ENCODE results near the gene RHOB.

The RHOB gene

GRCh38 chr2:20439503-20439902, 7.4 kb upstream of the RHOB start:
- peaks cover 44 to 64% of the 10 kb centered on the region in 2 experiments for H3K4me1 ChIP-seq (ENCODE audit: control insufficient read depth in 1 of 2, insufficient read depth in 1 of 2, low read depth in 1 of 2, low read length in 1 of 2)
- no peaks in the 10 kb centered on the region for H3K36me3 ChIP-seq
- no peaks in the 10 kb centered on the region for H3K9me3 ChIP-seq
- peak overlapping the region; percentile 95 for H3K27ac ChIP-seq
- peak; percentile 81 for TF ChIP-seq CTCF (IDR thresholded peaks at IDR 0.05)
- H3K27me3 ChIP-seq: no peaks in the 10 kb centered on the region
- H3K4me3 ChIP-seq (ENCODE audit: low read depth in 1 of 2, low read length in 1 of 2): peak overlapping the region; percentile 52 to 60

- peak overlapping the region; percentile 95 for H3K27ac ChIP-seq
- H3K9me3 ChIP-seq: no peaks in the 10 kb centered on the region
- peaks cover 50 to 69% of the 10 kb centered on the region in 2 experiments for H3K4me1 ChIP-seq (ENCODE audit: control insufficient read depth in 1 of 2, insufficient read depth in 1 of 2, low read depth in 1 of 2, low read length in 1 of 2)
- TF ChIP-seq CTCF (IDR thresholded peaks at IDR 0.05): no peak
- no peaks in the 10 kb centered on the region for H3K36me3 ChIP-seq
- peak overlapping the region in 1 of 2 experiments; percentile 60 for H3K4me3 ChIP-seq (ENCODE audit: low read depth in 1 of 2, low read length in 1 of 2)
- H3K27me3 ChIP-seq: no peaks in the 10 kb centered on the region
Observed at GRCh38 chr2:20440001-20440560, 6.8 kb upstream of the RHOB start.

GRCh38 chr2:20443276-20443920, 3.5 kb upstream of the RHOB start:
- H3K4me3 ChIP-seq (ENCODE audit: low read depth in 1 of 2, low read length in 1 of 2): no peak overlapping the region
- peaks cover 64 to 67% of the 10 kb centered on the region in 2 experiments for H3K4me1 ChIP-seq (ENCODE audit: control insufficient read depth in 1 of 2, insufficient read depth in 1 of 2, low read depth in 1 of 2, low read length in 1 of 2)
- TF ChIP-seq CTCF (IDR thresholded peaks at IDR 0.05): no peak
- H3K36me3 ChIP-seq: peaks cover 11% of the 10 kb centered on the region
- no peaks in the 10 kb centered on the region for H3K27me3 ChIP-seq
- no peaks in the 10 kb centered on the region for H3K9me3 ChIP-seq
- H3K27ac ChIP-seq: no peak overlapping the region

- H3K36me3 ChIP-seq: peaks cover 21% of the 10 kb centered on the region
- no peak overlapping the region for H3K4me3 ChIP-seq (ENCODE audit: low read depth in 1 of 2, low read length in 1 of 2)
- no peak for TF ChIP-seq CTCF (IDR thresholded peaks at IDR 0.05)
Observed at GRCh38 chr2:20444101-20444992, 2.5 kb upstream of the RHOB start.

GRCh38 chr2:20444993-20445910, 1.6 kb upstream of the RHOB start:
- peak overlapping the region; percentile 89 for H3K27ac ChIP-seq
- peaks cover 60 to 65% of the 10 kb centered on the region in 2 experiments for H3K4me1 ChIP-seq (ENCODE audit: control insufficient read depth in 1 of 2, insufficient read depth in 1 of 2, low read depth in 1 of 2, low read length in 1 of 2)
- H3K36me3 ChIP-seq: peaks cover 22% of the 10 kb centered on the region
- no peaks in the 10 kb centered on the region for H3K27me3 ChIP-seq
- TF ChIP-seq CTCF (IDR thresholded peaks at IDR 0.05): no peak
- peak overlapping the region in 1 of 2 experiments; percentile 24 for H3K4me3 ChIP-seq (ENCODE audit: low read depth in 1 of 2, low read length in 1 of 2)
- H3K9me3 ChIP-seq: no peaks in the 10 kb centered on the region

More at GRCh38 chr2:20444101-20444992, 2.5 kb upstream of the RHOB start:
- H3K27me3 ChIP-seq: no peaks in the 10 kb centered on the region
- H3K27ac ChIP-seq: no peak overlapping the region
- H3K4me1 ChIP-seq (ENCODE audit: control insufficient read depth in 1 of 2, insufficient read depth in 1 of 2, low read depth in 1 of 2, low read length in 1 of 2): peaks cover 64 to 67% of the 10 kb centered on the region in 2 experiments
- no peaks in the 10 kb centered on the region for H3K9me3 ChIP-seq

Measured in neutrophil (primary cell).